HG03469 (cell line): ENCODE measurements around the gene ABHD16A.

Experiments used
- ATAC-seq: cut with Tn5 transposase; IDR thresholded peaks from one replicate; pipeline ENCODE4 v1.9.1; 2021; ENCODE audit warnings: mild to moderate bottlenecking, moderate library complexity, moderate number of reproducible peaks; ENCODE audit not compliant: unreplicated experiment

ABHD16A gene

GRCh38 chr6:31642798-31643570, 60.1 kb downstream of the ABHD16A start:
- ATAC-seq: no peak

GRCh38 chr6:31641370-31641769, 61.8 kb downstream of the ABHD16A start:
- ATAC-seq: no peak

- no peak for ATAC-seq
Observed at GRCh38 chr6:31640612-31641011, 62.5 kb downstream of the ABHD16A start.

- no peak for ATAC-seq
Observed at GRCh38 chr6:31639449-31639861, 63.7 kb downstream of the ABHD16A start.

GRCh38 chr6:31639043-31639442, 64.1 kb downstream of the ABHD16A start:
- no peak for ATAC-seq
